Activated T-helper 1 cell treated with Interleukin-2 at 50 U/mL for 16 hours (primary cell): Measurements from ENCODE around the gene IL1RL2.

Experiments used
- DNase-seq: peaks from one replicate; pipeline ENCODE4 v3.0.0-alpha.2; 2020; ENCODE audit warnings: low read depth

IL1RL2 gene

GRCh38 chr2:102158011-102158755 lies 28.6 kb upstream of the IL1RL2 start:
- DNase-seq: no peak

- no peak for DNase-seq
Measured at GRCh38 chr2:102159295-102159694, 27.5 kb upstream of the IL1RL2 start.

GRCh38 chr2:102166189-102166845 lies 20.5 kb upstream of the IL1RL2 start:
- no peak for DNase-seq

GRCh38 chr2:102168026-102168771 lies 18.6 kb upstream of the IL1RL2 start:
- DNase-seq: no peak

GRCh38 chr2:102171946-102172345 lies 14.9 kb upstream of the IL1RL2 start:
- DNase-seq: no peak

- DNase-seq: no peak
Measured at GRCh38 chr2:102172745-102173144, 14.1 kb upstream of the IL1RL2 start.

- DNase-seq: no peak
Measured at GRCh38 chr2:102176172-102176571, 10.7 kb upstream of the IL1RL2 start.

- no peak for DNase-seq
Measured at GRCh38 chr2:102177814-102178478, 8.9 kb upstream of the IL1RL2 start.

- DNase-seq: no peak
Measured at GRCh38 chr2:102179061-102179460, 7.8 kb upstream of the IL1RL2 start.

- no peak for DNase-seq
Measured at GRCh38 chr2:102179788-102180686, 6.8 kb upstream of the IL1RL2 start.

- no peak for DNase-seq
Measured at GRCh38 chr2:102180687-102180999, 6.2 kb upstream of the IL1RL2 start.

GRCh38 chr2:102181376-102181775 lies 5.4 kb upstream of the IL1RL2 start:
- DNase-seq: no peak

GRCh38 chr2:102181919-102182635 lies 4.7 kb upstream of the IL1RL2 start:
- no peak for DNase-seq

- DNase-seq: no peak
Measured at GRCh38 chr2:102184018-102184417, 2.8 kb upstream of the IL1RL2 start.

- no peak for DNase-seq
Measured at GRCh38 chr2:102184568-102184967, 2.3 kb upstream of the IL1RL2 start.

GRCh38 chr2:102185347-102185746 lies 1.5 kb upstream of the IL1RL2 start:
- DNase-seq: no peak

GRCh38 chr2:102187496-102188150 lies 800 bp downstream of the IL1RL2 start:
- peak; percentile 11 for DNase-seq

GRCh38 chr2:102190430-102191107 lies 3.7 kb downstream of the IL1RL2 start:
- no peak for DNase-seq

- no peak for DNase-seq
Measured at GRCh38 chr2:102191501-102191900, 4.7 kb downstream of the IL1RL2 start.

- no peak for DNase-seq
Measured at GRCh38 chr2:102193074-102193473, 6.3 kb downstream of the IL1RL2 start.
